Coronary artery (tissue), 2 donors: Measurements from ENCODE around the gene SIGLEC15.

Source experiments
- DNase-seq: peaks from one replicate; pipeline ENCODE4 v3.0.0-alpha.2; 2017; ENCODE audit warnings: low spot score
- H3K27ac ChIP-seq, 2 donors: fragments of 200-600 bp; sonication (generic); one replicate each; pipeline ENCODE4 v1.5.1; 2016 to 2019
- H3K4me3 ChIP-seq: fragments of 200-600 bp; sonication (generic); 2 replicates; pipeline ENCODE4 v1.5.1; 2016; ENCODE audit warnings: mild to moderate bottlenecking, moderate library complexity
- CTCF ChIP-seq: fragments of 200-600 bp; sonication (generic); IDR thresholded peaks from one replicate; pipeline ENCODE4 v1.5.1; 2019; ENCODE audit warnings: antibody characterized with exemption

The SIGLEC15 gene

GRCh38 chr18:45830917-45831316 is 5.4 kb downstream of the SIGLEC15 start:
- Histone ChIP-seq H3K27ac (no peak overlapping the region), H3K4me3 (no peak overlapping the region)
- DNase-seq = no peak
- TF ChIP-seq CTCF = no peak

- TF ChIP-seq CTCF = no peak
- DNase-seq = no peak
- H3K4me3 ChIP-seq = no peak overlapping the region
- H3K27ac ChIP-seq = no peak overlapping the region
These were observed 8.4 kb downstream of the SIGLEC15 start for GRCh38 chr18:45833846-45834245.

- DNase-seq = no peak
- H3K27ac ChIP-seq = no peak overlapping the region
- TF ChIP-seq CTCF = no peak
- no peak overlapping the region for H3K4me3 ChIP-seq
These were observed 8.8 kb downstream of the SIGLEC15 start for GRCh38 chr18:45834306-45834705.

GRCh38 chr18:45835057-45835636 is 9.7 kb downstream of the SIGLEC15 start:
- H3K4me3 ChIP-seq = no peak overlapping the region
- H3K27ac ChIP-seq = no peak overlapping the region
- TF ChIP-seq CTCF = no peak
- no peak for DNase-seq

GRCh38 chr18:45836242-45837205 is 11.0 kb downstream of the SIGLEC15 start:
- H3K27ac ChIP-seq = no peak overlapping the region
- DNase-seq = no peak
- no peak overlapping the region for H3K4me3 ChIP-seq
- TF ChIP-seq CTCF = no peak

GRCh38 chr18:45837283-45838070 is 12.0 kb downstream of the SIGLEC15 start:
- no peak overlapping the region for H3K27ac ChIP-seq
- TF ChIP-seq CTCF = peak; percentile 24
- peak overlapping the region; percentile 62 for H3K4me3 ChIP-seq
- no peak for DNase-seq
